ENCODE results near the gene ADCY4.

- TF ChIP-seq POLR2A (IDR thresholded peaks at IDR 0.05) (no peak), CTCF (IDR thresholded peaks at IDR 0.05) (no peak), POLR2AphosphoS5 (IDR thresholded peaks at IDR 0.05) (no peak)
These were observed 64.8 kb downstream of the ADCY4 start for GRCh38 chr14:24269910-24270536.

Measured in gastroesophageal sphincter (tissue), 3 donors.